PC-3 (cell line): ENCODE results near the gene NHS.

ENCODE experiments used
- CTCF ChIP-seq: fragments of 300-600 bp; sonication (generic); conservative IDR thresholded peaks from 2 replicates; pipeline ENCODE4 v1.5.1; 2017; ENCODE audit warnings: antibody characterized with exemption, low read depth, mild to moderate bottlenecking, low read length
- EZH2phosphoT487 ChIP-seq: fragments of 300-600 bp; sonication (generic); IDR thresholded peaks from 2 replicates; pipeline ENCODE4 v1.6.1; 2018; ENCODE audit warnings: mild to moderate bottlenecking, antibody characterized with exemption, low read length, borderline replicate concordance

GRCh38 chrX:17679261-17679660 is 304.3 kb downstream of the NHS start:
- no peak for TF ChIP-seq CTCF
- no peak for TF ChIP-seq EZH2phosphoT487
